ENCODE results near the gene FAM76B. TPM values are rescaled to one million over a fixed set of nuclear protein-coding genes. Genes with fewer than 3 reads are reported as not detected.
"Not testable (repeated sequence)": the region's sequence is repeated elsewhere in the genome, so short reads cannot be mapped to it uniquely, and the experiment has no call there.

The FAM76B gene
- total RNA-seq (2014; rRNA removed; shearing (Covaris generic)) = 5.8 and 9.6 TPM in 2 replicates

- DNase-seq (ENCODE audit: low spot score) = peak; percentile 92
These were observed at the start of gene FAM76B for GRCh38 chr11:95789506-95790122. Gene FAM76B (minus strand): TSS chr11:95789782. CDS start chr11:95789478, 304 bp downstream.

DNA sequence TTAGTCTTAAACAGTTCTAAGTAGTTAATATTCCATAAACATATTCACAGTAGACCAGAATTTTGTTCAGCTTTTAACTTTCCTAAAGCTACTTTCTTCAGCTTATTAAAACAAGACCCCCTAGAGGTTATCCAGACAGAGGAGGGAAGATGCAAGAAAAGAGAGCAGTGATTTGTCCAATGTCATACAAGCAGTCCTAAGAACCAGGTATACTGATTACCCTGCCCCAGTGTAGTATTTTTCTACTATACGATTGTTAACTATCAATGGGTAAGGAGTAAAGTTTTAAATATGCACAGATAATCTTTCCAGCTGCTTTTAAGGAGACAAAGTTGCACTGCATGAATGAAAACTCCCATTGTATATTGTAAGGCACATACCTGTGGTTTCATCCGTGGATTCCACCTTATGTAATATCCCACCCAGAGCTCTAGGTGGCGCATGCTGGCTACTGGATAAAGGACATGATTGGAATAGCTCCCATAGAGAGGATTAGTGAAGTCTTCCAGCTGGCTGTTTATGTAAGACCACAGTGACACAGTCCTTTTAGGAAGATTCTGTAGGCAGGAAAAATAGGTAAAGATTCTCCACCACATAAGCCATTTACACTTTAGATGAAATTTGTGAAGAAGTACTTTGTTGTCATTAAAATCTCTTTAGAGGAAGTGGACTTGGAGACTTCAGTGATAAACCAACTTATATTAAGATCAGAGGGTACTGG is 46.3 kb upstream of the FAM76B start:
- peak; percentile 80 for DNase-seq (ENCODE audit: low spot score)

- DNase-seq (ENCODE audit: low spot score) = no peak
These were observed 45.8 kb upstream of the FAM76B start for GRCh38 chr11:95835351-95835750.

- no peak for DNase-seq (ENCODE audit: low spot score)
These were observed 43.8 kb upstream of the FAM76B start for GRCh38 chr11:95833378-95833777.

DNA sequence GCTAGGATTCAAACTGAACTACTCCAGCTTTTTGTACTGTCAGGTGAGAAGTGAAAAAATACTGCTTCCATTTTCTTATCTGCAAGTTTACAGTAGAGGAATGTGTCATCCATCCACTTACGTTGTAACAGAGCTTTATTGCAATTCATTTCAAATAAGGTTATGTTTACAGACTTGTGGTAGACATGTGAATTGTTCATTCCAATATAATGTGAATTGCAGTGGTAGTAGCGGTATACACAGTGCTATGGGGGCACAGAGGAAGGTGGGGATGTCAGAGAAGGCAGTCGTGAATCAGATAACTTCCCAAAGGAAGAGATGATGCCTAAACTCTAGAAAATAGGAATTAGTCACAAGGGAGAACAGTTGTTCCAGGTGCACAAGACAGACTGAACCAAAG is 43.2 kb upstream of the FAM76B start:
- peak; percentile 53 for DNase-seq (ENCODE audit: low spot score)

DNA sequence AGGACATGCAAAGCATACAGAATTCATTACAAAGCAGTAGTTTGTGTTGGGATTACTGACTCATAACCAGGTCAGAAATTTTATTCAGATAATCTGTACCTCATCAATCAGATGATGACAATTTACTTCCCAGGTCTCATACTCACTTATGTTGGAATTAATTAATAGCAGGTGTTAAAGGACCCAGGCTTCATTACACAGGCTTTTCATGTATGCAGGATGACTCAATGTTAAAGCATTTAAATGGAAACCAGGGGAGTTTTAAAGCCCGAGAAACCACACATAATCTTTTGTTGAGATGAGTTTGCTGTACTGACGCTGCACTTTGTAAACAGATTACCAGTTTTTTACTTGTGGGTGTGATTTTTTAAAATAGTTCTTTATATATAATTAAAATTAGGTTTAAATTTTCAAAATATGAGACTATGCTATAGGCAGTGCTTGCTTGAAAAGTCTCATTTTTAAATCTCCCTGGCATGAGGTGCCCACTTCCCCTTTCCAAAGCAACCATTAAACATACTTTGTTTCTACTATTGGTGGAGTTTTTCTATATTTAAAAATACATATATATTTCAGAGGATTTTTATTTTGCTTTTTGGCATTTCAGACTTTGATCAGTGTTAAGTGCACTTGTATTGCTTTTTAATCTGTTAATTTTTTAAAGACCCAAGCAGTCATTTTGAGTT is 41.8 kb upstream of the FAM76B start:
- DNase-seq (ENCODE audit: low spot score) = peak; percentile 74

- DNase-seq (ENCODE audit: low spot score) = no peak
These were observed 40.1 kb upstream of the FAM76B start for GRCh38 chr11:95829580-95830259.

DNA sequence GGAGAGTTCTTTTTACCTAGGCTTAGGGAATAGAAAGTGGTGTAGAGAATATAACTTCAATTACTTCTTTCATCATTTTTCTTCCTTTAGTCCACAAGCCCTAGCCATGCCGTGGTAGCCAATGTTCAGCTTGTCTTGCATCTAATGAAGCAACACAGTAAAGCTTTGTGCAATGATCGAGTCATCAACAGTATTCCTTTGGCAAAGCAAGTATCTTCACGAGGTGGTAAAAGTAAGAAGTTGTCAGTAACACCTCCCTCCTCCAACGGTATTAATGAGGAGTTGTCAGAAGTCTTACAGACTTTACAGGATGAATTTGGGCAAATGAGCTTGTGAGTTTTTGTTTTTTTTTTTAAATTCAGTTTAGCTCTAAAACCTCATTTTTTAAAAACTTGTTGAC is 38.1 kb upstream of the FAM76B start:
- DNase-seq (ENCODE audit: low spot score) = no peak

DNA sequence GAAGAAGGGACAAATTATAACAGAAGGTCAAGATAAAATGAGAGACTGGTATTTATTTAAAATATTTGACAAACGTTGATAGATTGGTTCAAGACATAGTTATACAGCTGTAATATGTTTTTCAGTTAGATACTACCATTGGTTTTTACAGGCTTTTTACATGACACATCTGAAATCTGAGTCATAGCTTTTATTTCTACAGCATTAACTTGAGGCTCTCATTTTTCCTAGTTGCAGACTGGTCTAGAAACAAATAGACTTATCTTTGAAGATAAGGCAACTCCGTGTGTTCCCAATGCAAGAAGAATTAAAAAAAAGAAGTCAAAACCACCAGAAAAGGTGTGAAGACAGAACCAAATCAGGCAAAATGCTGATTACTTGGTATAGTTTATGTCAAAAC is 32.1 kb upstream of the FAM76B start:
- peak; percentile 4 for DNase-seq (ENCODE audit: low spot score)

DNA sequence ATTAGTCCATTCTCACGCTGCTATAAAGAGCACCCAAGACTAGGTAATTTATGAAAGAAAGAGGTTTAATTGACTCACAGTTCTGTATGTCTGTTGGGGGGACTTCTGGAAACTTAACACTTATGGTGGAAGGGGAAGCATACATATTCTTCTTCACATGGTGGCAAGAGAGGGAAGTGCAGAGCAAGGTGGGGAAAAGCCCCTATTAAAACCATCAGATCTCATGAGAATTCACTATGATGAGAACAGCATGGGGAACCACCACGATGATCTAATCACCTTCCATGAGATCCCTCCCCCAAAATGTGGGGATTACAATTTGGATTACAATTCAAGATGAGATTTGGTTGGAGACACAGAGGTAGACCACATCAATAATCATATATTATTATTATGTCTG is 26.5 kb upstream of the FAM76B start:
- DNase-seq (ENCODE audit: low spot score) = no peak

GRCh38 chr11:95811052-95811451 is 21.5 kb upstream of the FAM76B start:
- not testable (repeated sequence) for DNase-seq (ENCODE audit: low spot score)

- DNase-seq (ENCODE audit: low spot score) = not testable (repeated sequence)
These were observed 16.9 kb upstream of the FAM76B start for GRCh38 chr11:95806464-95806863.

- DNase-seq (ENCODE audit: low spot score) = no peak
These were observed 16.3 kb upstream of the FAM76B start for GRCh38 chr11:95805869-95806268.

DNA sequence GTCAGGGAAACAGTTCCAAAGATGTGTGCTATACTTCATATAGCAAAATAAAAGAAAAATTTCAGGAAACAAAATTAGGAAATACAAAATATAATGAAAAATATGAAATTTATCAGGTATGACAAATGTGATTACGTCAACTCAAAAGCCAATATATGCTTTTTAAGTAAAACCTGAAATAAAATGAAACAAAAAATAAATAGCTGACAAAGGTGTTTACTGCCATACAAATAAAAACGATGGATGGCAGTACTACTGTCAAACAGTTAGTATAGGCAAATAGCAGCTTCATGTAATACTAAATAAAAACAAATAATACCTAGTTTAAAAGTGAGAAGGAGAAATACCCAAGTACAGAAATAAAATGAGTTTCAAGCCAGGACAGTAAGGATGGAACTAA is 14.4 kb upstream of the FAM76B start:
- no peak for DNase-seq (ENCODE audit: low spot score)

DNA sequence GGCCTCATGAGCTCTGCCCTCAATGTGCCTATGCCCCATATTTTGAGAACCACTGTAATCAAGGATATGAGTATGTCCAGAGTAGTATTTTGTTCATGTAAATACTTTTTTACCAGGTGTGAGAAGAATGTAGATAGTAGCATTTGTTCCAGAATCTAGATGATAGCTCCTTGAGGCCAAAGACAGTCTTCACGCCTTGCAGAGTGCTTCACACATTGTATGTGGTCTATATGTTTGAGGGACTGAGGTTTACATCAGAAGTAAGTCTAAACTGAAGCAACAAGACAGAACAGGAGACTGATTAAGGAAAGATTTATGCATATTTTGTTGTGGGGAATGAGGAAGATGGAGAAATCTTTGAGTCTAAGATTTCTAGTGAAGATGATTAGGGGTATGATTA is 13.2 kb upstream of the FAM76B start:
- DNase-seq (ENCODE audit: low spot score) = no peak

DNA sequence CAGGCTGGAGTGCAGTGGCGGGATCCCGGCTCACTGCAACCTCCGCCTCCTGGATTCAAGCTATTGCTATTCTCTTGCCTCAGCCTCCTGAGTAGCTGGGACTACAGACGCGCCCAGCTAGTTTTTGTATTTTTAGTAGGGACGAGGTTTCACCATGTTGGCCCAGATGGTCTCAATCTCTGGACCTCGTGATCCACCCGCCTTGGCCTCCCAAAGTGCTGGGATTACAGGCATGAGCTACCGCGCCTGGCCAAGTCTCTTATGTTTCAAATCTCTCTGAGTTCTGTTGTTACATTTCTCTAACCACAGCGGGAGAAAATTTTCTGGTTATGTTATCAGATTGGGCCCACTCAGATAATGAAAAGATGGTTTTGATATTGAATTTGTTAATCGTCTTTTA is 10.9 kb upstream of the FAM76B start:
- no peak for DNase-seq (ENCODE audit: low spot score)

DNA sequence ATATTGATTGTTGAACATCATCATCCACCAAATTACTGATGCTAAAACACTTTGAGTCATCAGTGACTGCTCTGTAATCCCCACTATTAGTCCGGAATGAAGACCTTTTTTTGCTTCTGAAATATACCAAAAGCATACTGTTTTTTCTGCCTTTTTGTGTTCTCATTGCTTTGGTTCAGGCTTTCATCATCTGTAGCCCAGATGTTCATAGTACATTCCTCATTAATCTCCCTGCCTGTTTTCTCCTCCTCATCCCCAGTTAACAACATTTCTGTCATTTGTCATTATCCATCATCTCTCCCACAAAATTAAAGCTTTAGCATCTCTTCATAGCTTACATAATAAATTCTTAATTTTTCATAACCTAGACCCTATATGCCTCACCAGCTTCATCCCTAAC is 10.0 kb upstream of the FAM76B start:
- DNase-seq (ENCODE audit: low spot score) = no peak

- no peak for DNase-seq (ENCODE audit: low spot score)
These were observed 6.9 kb upstream of the FAM76B start for GRCh38 chr11:95796501-95796900.

DNA sequence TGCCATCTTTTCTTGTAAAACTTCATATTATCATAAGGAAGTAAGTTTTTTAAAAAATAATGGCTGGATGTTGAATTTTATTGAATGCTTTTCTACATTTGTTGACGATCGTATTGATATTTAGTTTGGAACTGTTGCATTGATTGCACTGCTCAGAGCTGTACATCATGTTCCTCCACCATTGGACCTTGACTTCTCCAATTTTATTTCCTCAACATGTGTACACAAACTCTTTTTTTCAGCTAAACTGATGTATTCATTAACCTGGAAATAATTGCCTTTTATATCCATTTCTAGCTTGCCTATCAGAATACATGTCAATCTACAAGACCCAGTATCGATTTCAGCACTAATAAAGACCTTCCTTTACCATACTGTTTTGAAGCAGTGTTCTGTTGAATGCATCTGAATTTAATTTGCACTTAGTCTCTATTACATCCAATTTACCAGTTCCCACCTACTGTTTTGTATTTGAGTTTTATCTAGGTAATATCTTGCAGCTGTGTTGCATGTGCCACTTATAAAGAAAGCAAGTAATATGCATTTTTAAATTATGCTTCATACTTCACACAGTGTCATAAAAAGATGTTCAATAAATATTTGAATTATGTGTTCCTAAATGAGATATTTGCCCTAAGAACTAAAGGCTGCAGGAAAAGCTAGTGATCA is 6.2 kb upstream of the FAM76B start:
- DNase-seq (ENCODE audit: low spot score) = no peak

DNA sequence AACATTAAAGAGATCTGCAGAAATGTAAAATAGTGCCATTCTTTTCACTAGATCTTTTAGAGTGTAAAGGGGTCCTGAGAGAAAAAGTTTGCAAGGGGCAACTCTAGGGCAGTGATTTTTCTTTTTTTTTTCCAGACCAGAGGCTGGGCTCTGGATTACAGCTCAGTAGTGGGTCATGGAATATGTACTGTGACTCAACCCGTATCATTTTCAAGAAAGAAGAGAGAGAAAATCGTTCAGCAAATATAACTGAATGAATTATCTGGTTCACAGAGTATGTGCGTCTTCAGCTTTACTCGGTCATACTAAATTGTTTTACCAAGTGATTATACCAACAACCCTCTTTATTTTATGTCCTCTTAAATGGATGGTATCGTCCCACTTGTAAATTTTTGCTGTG is 4.5 kb upstream of the FAM76B start:
- no peak for DNase-seq (ENCODE audit: low spot score)

DNA sequence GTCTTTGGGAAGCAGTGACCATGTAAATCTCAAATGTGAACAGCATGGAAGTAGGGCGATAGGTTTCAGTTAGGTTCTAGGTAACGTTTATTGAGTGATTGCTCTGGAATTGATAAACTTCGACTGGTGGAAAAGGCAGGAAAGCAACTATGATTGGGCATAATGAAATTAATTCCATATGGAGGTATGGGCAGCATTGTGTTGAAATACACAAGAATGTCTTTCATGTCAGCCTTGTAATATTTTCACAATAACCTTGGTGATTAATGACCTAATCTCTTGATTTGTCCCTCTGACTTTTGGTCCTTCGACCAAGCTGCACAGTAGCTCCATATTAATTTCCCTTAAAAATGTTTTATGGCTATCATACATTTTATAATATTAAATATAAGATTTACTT is 3.5 kb upstream of the FAM76B start:
- DNase-seq (ENCODE audit: low spot score) = no peak

GRCh38 chr11:95792700-95793099 is 3.1 kb upstream of the FAM76B start:
- no peak for DNase-seq (ENCODE audit: low spot score)

All from A172 (cell line).